Stimulated activated CD4-positive, alpha-beta T cell treated with anti-CD3 and anti-CD28 coated beads, Interleukin-1b, Interleukin-23, amount 100 ng/mL, for 1 hour (primary cell): ENCODE data around the gene ACAD9.
"Not testable (repeated sequence)": the region's sequence is repeated elsewhere in the genome, so short reads cannot be mapped to it uniquely, and the experiment has no call there.

ENCODE experiments used
- DNase-seq, 2 donors: peaks; one replicate each; pipeline ENCODE4 v3.0.0-alpha.2; 2020; ENCODE audit warnings: low read depth in 2 of 2

Gene ACAD9

GRCh38 chr3:128895843-128896697 lies 16.6 kb downstream of the ACAD9 start:
- no peak for DNase-seq

GRCh38 chr3:128902426-128902825 lies 23.0 kb downstream of the ACAD9 start:
- DNase-seq: no peak

- no peak for DNase-seq
These were observed 24.1 kb downstream of the ACAD9 start for GRCh38 chr3:128903501-128903900.

DNA sequence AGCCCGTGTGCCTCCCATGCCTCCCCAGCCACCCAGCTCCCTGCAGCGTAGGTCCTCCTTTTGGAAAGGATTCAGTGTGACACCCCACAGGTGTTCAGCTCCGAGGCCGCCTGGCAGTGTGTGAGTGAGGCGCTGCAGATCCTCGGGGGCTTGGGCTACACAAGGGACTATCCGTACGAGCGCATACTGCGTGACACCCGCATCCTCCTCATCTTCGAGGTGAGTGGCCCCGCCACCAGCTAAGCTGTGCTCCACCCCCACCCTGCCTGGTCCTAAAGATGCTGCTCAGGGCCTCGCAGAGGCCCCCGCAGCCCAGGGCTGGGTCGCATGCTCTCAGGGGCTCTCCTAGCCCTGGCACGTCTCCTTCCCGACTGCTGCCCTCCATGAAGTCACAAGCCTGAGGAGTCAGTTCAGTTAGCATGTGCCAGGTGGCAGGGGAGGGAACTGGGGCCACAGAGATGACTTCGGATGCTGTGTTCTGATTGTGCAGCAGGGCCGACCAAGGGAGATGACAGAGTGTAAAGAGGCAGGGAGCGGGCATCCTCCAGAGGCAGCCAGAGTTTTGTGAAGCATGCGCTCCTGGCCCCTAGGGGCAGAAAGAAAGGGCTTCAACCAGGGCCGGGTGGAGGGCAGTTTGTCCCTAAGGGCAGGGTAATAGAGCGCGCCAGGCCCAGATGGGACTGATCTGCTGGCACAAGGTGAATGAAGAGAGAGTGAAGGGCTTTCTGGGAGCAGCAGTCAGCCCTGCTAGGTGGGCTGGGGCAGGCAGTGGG lies 26.8 kb downstream of the ACAD9 start:
- no peak for DNase-seq

DNA sequence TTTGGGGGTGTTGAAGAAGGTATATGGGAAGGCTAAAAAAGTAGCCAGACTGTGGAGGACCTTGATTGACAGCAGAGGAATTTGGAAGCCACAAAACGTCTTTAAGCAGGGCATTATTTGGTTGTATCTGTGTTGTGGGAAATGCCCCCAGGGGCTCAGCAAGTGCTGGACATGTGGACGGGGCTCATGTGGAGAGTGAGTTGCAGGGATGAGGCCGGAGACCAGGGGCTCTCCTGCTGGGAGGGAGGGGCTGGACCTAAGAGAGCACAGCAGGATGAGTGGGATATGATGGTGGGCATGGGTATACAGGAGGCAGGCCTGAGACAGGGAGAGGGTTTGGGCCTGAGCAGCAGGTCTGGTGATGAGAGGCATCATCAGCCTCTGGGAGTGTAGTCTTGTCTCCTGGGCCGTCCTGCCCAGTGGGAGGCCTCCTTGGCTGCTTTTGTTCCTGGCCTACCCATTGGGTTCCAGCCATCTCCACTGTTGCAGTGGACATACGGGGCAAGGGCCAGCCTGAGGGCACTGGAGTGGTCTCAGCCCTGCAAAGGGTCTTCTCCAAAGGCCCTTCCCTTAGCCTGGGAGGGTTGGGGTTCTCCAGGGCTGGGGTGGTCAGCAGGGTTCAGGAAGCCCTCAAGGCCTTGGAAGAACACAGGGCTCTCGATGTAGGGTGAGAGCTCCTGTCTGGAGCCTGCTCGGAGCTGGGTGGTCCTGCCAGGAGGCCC lies 27.5 kb downstream of the ACAD9 start:
- DNase-seq: no peak

- DNase-seq: no peak
These were observed 28.5 kb downstream of the ACAD9 start for GRCh38 chr3:128907706-128908445.

- no peak for DNase-seq
These were observed 29.5 kb downstream of the ACAD9 start for GRCh38 chr3:128908951-128909350.

GRCh38 chr3:128910006-128910405 lies 30.6 kb downstream of the ACAD9 start:
- DNase-seq: no peak

DNA sequence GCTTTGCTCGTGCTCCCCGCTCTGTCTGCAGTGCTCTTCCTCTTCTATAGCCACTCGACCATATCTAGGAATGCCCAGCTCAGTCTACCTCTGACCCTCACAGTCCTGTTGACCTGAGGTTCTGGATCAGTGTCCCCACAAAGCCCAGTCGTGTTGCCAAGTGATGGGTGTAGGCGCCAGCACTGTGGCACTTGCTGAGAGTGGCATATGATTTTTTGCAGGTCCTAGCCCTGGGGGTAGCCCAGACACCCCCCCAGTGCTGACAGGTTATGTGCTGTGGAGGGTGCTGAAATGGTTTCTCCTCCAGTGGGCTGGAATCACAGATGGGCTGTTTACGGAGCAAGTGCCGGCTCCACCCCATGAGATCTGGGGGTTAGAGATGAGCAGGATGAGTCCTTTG lies 32.5 kb downstream of the ACAD9 start:
- no peak for DNase-seq

DNA sequence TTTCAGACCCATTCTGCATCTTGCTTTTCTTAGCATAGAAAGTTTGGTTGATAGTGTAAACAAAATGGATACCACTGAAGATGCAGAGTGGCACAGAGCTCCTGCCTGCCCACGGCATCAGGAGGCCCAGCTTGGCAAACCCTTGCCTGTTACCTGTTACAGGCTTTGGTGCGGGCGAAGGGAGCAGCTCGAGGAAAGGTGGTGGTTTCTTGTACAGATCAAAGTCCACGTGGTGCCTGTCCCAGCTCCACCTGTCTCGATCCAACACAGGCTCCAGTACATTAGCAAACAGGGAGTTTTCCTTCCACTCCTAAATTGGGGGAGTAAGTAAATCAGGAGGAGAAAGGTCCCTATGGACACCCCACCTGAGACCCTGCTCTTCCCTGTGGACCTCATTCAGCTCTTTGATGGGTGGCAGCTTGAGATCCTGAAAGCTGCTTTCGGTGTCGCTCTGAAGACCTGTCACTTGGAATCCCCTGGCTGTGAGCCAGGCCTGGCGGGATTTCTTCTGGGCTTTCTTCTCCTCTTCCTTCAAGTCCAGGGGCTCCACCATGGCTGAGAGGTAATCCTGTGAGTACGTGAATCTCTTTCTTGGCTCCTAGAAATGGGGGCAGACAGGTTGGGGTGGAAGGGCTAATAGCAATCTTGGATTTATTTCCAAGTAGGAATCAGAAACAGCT lies 35.7 kb downstream of the ACAD9 start:
- DNase-seq: no peak

- DNase-seq: no peak
These were observed 37.9 kb downstream of the ACAD9 start for GRCh38 chr3:128917291-128917690.

GRCh38 chr3:128919988-128920387 lies 40.6 kb downstream of the ACAD9 start:
- no peak for DNase-seq

DNA sequence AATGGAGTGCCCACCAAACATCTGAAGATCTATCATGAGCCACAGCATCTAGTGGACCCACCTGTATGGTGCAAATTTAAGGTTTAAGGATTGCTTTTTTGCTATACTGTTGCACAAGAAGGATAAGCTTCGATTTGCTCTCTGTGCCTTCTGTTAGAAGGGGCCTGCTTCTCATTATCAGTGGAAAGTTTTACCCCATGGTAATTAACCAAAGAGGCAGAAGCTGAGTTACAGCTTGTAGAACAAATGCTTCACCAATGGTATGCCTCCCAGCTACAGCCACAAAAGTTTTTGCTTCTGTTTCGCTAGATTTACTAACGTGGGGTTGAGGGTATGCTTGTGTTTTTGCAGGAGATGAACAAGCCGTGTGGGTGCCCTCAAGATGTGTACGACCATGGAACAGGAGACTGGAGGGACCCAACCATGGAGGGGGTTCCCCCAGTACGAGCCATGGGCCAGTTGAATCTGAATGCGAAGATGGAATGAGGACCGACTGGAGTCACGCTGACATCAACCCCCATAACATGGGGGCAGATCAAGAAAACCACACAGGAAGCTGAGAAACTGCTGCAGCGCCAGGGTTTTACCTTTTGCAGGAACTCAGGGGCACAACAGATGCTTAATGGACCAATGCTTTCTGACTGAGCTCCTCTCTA lies 43.5 kb downstream of the ACAD9 start:
- peak; percentile 10 to 17 for DNase-seq

DNA sequence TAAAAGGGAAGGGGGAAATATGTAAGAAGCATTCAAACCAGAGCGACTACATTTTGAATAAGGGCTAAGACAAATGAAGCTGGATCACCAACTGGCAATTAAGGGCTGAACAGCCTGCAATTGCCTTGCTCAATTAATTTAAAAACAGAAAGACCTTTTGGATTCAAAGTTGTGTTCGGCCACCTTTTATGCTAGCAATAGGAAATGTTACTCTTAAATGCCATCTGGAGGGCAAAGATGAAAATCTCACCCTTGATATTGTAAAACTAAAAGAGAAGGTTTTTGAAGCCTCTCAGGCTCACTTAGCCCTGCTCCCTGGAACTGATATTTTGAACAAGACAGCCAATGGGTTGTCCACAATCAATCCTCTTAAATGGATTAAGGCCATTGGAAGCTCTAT lies 44.2 kb downstream of the ACAD9 start:
- no peak for DNase-seq

DNA sequence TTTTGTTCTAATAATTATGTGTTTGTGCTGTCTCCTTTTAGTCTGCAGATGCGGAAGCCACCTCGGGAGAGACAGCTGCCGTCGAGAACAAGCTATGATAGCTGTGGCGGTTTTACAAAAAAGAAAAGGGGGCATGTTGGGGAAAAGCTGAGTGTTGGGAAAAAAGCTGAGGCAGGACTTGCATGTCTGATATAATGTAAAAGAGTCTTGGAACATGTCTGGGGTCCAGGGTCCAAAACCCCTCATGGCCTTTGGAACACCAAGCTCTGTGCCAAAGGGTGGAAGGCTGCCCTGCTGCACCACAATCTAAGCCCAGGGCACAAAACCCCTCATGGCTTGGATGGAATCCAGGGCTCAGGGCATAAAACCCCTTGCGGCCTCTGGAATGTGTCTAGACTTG lies 44.6 kb downstream of the ACAD9 start:
- DNase-seq: not testable (repeated sequence)

DNA sequence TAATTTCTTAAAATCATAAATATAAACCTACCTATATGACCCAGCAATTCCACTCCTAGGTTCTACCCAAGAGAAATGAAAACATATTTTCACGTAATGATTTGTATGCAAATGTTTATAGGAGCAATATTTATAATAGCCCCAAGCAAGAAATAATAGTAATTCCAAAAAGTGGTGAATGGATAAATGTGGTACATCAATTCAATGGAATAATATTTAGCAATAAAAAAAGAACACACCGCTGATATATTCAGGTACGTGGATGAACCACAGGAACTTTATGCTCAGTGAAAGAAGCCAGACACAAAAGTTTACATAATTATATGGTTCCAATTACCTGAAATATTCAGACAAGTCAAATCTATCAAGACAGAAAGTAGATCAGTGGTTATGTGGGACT lies 49.9 kb downstream of the ACAD9 start:
- no peak for DNase-seq

DNA sequence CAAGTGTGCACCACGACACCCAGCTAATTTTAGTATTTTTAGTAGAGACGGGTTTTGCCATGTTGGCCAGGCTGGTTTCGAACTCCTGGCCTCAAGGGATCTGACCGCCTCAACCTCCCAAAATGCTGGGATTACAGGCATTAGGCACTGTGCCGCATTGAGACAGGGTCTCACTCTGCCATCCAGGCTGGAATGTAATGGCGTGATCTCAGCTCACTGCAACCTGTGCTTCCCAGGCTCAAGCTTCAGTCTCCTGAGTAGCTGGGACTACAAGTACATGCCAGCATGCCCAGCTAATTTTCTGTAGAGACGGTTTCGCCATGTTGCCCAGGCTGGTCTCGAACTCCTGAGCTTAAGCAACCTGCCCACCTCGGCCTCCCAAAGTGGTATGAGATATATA lies 51.6 kb downstream of the ACAD9 start:
- no peak for DNase-seq

- no peak for DNase-seq
These were observed 53.2 kb downstream of the ACAD9 start for GRCh38 chr3:128932516-128933212.

DNA sequence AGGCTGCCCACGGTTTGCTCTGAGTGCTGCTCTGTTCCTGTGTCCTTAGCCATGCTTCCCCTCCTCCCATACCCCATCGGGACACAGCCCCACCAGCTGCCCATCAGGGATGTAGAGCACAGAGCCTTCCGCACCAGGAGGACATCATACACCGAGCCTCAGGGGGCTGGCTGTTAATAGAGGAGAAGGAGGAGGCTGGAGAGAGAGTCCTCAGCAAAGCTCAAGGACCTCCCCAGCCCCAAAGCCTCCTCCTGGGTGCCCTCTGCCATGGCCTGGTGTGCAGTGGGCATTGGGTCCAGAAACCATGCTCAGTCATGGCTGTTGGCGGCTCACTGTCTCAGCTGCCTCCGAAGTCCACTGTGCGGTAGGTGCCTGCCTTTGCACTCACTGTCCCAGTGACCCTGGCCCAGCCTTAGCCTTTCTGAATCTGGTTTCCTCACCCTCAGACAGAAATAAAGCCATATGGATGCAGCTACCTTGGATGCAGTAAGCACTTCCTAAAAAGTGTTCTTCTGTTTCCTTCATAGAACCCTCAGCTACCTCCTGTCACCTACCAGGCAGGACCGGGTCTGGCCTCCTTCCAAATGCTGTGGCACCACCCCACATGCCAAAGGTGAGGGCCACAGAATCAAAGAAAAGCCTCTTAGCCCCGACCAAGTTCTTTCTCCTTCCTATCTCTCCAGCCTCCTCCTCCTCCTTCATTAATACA lies 53.9 kb downstream of the ACAD9 start:
- no peak for DNase-seq

DNA sequence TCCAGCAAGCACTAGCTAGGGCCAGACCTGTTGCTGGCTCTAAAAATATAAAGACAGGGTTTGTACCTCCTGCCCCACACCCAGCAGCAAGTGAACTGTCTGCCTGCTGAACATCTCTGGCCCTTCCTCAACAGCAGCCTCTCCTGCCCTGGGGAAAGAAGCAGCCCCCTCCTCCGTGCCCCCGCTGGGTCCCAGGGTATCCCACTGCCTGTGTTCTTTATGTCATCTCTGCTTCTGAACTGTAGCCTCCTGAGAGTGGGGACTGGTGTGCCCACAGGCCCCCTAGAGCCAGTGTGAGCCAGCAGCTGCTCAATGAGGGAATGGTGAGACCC lies 54.5 kb downstream of the ACAD9 start:
- no peak for DNase-seq
